GM21619 (cell line): ENCODE measurements around the gene COQ9.
"Not testable (repeated sequence)": the region's sequence is repeated elsewhere in the genome, so short reads cannot be mapped to it uniquely, and the experiment has no call there.

Experiments used
- ATAC-seq: cut with Tn5 transposase; IDR thresholded peaks from one replicate; pipeline ENCODE4 v1.9.1; 2021; ENCODE audit not compliant: unreplicated experiment

COQ9 gene

DNA sequence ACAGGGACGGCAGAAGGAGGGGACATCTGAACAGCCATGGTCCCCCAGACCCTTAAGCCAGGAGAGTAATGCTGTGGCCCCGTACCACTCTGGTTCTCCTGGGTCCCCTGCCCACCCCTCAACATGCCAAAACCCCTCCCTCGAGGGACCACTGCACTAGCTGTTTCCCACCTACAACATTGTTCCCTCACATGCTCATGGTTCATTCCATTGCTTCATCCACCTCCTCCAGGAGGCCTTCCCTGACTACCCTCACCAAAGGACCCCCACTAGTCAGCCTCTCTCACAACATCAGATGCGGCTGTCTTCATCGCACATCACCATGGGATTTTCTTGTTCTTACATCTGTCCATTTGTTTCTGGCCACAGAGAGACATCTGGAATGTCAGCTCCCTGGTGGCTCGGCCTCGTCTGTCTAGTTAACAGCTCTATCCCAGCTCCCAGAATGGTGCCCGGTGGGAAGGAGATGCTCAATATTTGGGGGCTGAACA is 37.3 kb downstream of the COQ9 start:
- no peak for ATAC-seq

DNA sequence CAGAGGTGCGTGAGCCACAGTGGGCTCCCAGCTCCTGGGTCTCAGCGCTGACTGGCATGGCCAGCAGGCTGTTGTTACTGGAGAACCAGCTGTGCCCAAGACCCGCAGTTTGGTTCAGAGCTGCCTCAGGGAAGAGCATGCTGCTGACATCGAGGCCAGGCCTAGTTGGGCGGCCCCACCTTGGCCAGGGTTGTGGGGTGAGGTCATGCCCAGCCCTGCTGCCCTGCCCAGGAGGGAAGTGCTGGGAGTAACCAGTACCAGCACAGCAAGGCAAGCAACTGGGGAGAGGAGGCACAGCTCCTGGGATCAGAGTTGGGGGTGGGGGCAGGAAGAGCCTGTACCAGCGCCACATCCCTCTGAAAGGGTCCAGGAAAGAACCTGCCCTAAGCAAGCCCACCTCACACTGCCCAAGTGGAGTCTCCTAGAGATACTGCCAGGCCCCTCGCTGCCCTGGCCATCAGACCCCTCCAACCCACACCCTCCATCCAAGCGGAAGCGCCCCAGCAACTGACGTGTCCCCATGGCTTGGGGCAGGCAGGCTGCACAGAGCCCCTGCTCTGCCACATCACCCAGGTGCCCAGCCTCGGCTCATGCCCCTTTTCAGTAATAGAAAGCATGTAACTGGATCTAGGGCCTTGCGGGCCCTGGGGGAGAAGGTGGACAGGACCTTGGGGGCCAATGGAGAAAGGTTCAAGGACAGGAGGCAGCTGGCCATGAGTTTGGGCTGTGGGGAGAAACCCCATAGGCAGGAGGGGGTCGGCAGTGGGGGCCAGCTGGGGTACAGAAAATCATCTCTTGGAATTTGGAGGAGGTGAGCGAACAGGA is 38.0 kb downstream of the COQ9 start:
- ATAC-seq, result no peak

- peak; percentile 77 for ATAC-seq
Measured at GRCh38 chr16:57485916-57486857, 38.9 kb downstream of the COQ9 start, which contains the start of gene DOK4. Gene DOK4 (minus strand): TSS chr16:57486493. CDS start chr16:57479507, 6,986 bp downstream.

DNA sequence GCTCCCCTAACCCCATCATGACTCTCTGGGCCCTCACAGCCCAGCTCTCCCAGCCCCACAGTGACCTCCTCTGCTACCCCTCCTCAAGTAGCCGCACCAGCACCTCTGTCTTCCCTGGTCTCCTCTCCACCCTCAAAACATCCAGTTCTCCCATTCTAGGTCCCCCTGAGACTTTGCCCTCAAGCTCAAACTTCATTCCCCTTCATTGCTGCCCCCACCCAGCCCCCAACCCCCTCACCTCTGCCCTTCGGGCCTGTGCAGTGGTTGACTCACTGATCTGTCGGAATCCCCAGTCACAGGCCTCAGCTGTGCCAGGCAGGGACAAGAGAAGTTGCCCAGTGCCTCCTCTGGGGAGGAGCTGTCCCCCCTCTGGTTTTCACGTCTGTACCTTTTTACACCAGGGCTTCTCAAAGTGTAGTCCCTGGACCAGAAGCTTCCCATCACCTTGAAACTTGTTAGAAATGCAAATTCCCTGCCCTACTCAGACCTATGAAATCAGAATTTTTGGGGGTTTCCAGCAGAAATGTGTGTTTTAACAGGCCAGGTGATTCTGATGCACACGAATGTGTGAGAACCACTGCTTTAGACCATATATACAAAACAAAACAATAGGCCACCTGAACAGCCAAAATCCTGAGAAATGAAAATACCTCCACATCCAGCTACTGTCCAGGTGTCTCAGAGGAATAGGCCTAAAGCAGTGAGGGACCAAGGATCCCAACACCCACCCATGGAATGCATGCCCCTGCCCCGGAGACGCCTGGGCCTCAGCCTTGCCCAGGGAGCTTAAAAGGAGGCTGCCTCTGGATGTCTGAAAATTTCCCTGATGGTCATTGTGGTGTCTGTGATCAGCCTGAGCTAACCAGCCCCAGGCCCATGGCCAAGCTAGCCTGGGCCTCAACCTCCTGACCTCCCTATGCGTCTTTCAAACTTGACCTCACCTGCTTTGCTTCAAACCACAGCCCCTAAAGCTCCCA is 39.9 kb downstream of the COQ9 start:
- ATAC-seq, result no peak

GRCh38 chr16:57489229-57489628 is 42.0 kb downstream of the COQ9 start:
- ATAC-seq, result no peak

DNA sequence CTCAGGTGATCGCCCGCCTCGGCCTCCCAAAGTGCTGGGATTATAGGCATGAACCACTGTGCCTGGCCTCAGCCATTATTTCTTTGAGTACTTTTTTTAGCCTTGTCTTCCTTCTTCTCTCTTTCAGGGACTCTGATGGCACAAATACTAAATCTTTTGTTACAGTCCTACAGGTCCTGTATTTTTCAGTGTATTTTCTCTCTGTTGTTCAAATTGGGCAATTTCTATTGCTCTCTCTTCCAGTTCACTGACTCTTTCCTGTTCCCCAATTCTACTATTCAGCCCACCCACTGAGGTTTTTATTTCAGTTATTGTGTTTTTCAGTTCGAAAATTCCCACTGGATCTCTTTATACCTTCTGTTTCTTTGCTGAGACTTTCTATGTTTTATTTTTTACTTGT is 46.5 kb downstream of the COQ9 start:
- ATAC-seq, result no peak

- no peak for ATAC-seq
Measured at GRCh38 chr16:57497121-57497520, 49.8 kb downstream of the COQ9 start.

- no peak for ATAC-seq
Measured at GRCh38 chr16:57498031-57498430, 50.8 kb downstream of the COQ9 start.

GRCh38 chr16:57499941-57500340 is 52.7 kb downstream of the COQ9 start:
- ATAC-seq, result not testable (repeated sequence)

- no peak for ATAC-seq
Measured at GRCh38 chr16:57500578-57501111, 53.4 kb downstream of the COQ9 start.

DNA sequence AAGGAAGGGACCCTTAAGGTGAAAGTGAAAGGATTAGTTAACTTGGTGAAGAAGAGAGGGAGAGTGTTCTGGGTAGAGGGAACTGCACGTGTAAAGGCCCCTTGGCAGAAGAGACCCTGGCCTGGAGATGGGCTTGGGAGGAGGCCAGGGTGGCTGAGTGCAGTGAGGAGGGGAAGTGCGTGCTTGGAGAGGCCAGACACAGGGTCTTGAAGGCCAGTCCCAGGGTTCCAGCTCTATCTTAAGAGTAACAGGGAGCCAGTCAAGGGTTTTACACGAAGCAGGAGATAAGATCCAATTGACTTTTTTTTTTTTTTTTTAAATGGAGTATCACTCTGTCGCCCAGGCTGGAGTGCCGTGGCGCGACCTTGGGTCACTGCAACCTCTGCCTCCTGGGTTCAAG is 54.2 kb downstream of the COQ9 start:
- no peak for ATAC-seq

- ATAC-seq, result no peak
Measured at GRCh38 chr16:57502048-57502775, 54.9 kb downstream of the COQ9 start.

DNA sequence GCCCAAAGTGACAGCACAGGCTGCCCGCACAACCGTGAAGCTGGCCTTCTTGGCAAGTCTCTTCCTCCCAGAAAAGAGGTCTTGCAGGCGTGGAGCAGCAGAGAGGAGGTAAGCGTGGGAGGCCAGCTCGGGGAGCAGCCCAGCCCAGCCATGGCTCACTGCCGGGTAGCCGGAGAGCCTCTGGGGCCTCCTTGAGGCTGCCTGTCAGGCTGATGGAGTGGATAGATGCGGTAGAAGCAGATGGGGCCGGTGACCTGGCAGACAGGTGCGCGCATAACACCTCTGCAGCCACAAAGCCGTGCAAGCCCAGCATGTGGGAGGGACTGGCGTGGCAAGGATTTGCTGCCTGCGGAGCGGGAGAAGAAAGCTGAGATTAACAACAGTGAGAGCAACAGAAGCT is 56.1 kb downstream of the COQ9 start:
- ATAC-seq, result no peak

DNA sequence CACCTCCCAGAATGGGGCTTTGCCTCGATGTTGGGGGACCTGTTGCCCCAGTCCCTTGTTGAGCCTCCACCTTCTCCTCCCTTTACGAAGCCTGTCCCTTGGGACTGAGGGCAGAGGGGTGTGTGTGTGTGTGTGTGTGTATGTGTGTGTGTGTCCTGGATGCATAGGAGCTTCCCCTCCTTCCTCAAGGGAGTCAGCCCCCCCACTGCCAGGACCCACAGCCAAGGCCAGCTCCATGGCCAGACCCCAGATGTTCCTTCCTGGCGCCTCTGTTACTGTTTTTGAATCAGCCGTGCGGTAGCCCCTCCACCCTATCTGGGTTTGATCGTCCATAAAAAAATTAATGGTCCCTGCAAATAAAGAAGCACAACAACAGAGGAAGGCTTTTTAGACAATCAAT is 56.7 kb downstream of the COQ9 start:
- ATAC-seq, result no peak

GRCh38 chr16:57504491-57504890 is 57.2 kb downstream of the COQ9 start:
- no peak for ATAC-seq

DNA sequence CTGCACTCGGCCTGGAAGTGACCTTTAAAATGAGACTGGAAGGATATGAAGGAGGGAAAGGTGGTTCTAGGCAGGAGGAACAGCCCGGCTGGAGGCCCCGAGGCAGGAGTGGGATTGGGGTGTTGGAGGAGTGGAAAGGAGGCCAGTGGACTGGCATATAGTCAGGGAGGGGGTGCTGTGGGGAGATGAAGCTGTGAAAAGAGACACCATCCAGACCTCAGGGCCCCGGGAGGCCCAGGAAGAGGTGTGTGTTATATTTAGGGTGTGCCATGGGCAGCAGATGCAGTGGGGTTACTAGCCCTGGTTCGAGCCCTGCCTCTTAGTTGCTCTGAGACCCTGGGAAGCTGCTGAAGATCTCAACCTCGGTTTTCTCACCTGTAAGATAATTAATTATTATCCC is 57.9 kb downstream of the COQ9 start:
- ATAC-seq, result no peak

GRCh38 chr16:57507136-57508034 is 60.1 kb downstream of the COQ9 start:
- ATAC-seq, result no peak

DNA sequence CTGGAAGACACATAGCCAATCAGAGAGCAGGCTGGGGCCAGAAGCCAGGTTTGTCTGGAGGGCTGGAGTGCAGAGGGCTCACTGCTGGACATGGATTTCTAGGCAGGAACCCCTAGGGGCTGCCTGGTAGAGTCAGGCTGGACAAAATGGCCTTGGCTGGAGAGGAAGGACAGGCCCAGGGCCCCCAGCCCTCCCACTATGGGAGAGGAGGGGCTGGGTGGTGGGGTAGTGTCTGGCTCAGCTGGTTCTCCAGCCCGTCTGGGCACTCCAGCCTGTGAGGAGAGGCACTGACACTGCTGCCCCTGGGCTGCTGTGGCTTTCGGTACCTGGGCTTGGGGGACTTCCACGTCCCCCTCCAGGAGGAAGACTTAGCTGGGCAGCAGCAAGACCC is 60.8 kb downstream of the COQ9 start:
- no peak for ATAC-seq
